GM10248 (cell line): ENCODE results near the gene PGF.

Experiments used
- CTCF ChIA-PET: fragments of 300-600 bp; sonication (Branson Sonifier 250); formaldehyde crosslinking; extraction: SDS; loops from one replicate; lab custom pipeline; 2021; ENCODE audit warnings: antibody characterized with exemption; lab: Yijun Ruan, JAX
- POLR2A ChIA-PET: fragments of 350-650 bp; sonication (Branson Sonifier 250); formaldehyde crosslinking; extraction: SDS; loops from one replicate; lab custom pipeline; 2020; ENCODE audit warnings: antibody characterized with exemption; lab: Yijun Ruan, JAX
- DNase-seq: peaks from one replicate; pipeline ENCODE4 v3.0.0; 2012; ENCODE audit errors: extremely low spot score
- CTCF ChIP-seq: IDR thresholded peaks from 2 replicates; pipeline ENCODE4 v1.5.1; 2012; ENCODE audit warnings: mild to moderate bottlenecking, low read depth; ENCODE audit errors: extremely low read depth, missing control alignments, control extremely low read depth

PGF gene

GRCh38 chr14:74897642-74898041, 57.8 kb downstream of the PGF start:
- ChIA-PET POLR2A (interaction anchor here (1.2 kb wide), 1 partner anchor 19 kb away, joined by 4 read pairs; no protein-coding TSS in a partner anchor), CTCF (interaction anchor here (0.9 to 17.5 kb wide), 9 partner anchors 8 to 191 kb away, joined by 3 to 542 read pairs (median 3); no protein-coding TSS in a partner anchor)
- TF ChIP-seq CTCF: no peak
- no peak for DNase-seq

- ChIA-PET POLR2A (no interaction called here), CTCF (interaction anchor here (2.3 to 17.5 kb wide), 2 partner anchors 10 to 40 kb away, joined by 28 to 542 read pairs; no protein-coding TSS in a partner anchor)
- no peak for TF ChIP-seq CTCF
- DNase-seq: no peak
These were observed 59.0 kb downstream of the PGF start for GRCh38 chr14:74896400-74896799.

- CTCF ChIA-PET: interaction anchor here (1.1 to 7.6 kb wide), 17 partner anchors 8 to 284 kb away, joined by 3 to 143 read pairs (median 7); partner anchors contain the start of genes DLST, EIF2B2 and PROX2
- TF ChIP-seq CTCF: no peak
- POLR2A ChIA-PET: interaction anchor here (1.0 kb wide), 1 partner anchor 9 kb away, joined by 4 read pairs; no protein-coding TSS in a partner anchor
- DNase-seq: no peak
These were observed 61.7 kb downstream of the PGF start for GRCh38 chr14:74893614-74894091.

GRCh38 chr14:74892745-74893144, 62.7 kb downstream of the PGF start:
- DNase-seq: no peak
- ChIA-PET POLR2A (interaction anchor here (1.2 kb wide), 1 partner anchor 11 kb away, joined by 3 read pairs; the partner anchor contains the start of gene DLST), CTCF (interaction anchor here (0.9 to 7.6 kb wide), 17 partner anchors 8 to 284 kb away, joined by 3 to 143 read pairs (median 7); partner anchors contain the start of genes DLST, EIF2B2 and PROX2)
- no peak for TF ChIP-seq CTCF

- no peak for TF ChIP-seq CTCF
- no peak for DNase-seq
- ChIA-PET CTCF (interaction anchor here (2.2 to 7.6 kb wide), 6 partner anchors 7 to 54 kb away, joined by 9 to 143 read pairs (median 12); partner anchors contain the start of gene PROX2), POLR2A (interaction anchor here (1.2 kb wide), 1 partner anchor 10 kb away, joined by 3 read pairs; the partner anchor contains the start of gene DLST)
These were observed 63.5 kb downstream of the PGF start for GRCh38 chr14:74891870-74892269.
